Stimulated activated CD4-positive, alpha-beta T cell treated with anti-CD3 and anti-CD28 coated beads, Interleukin-15, amount 100 ng/mL, for 1 hour (primary cell): ENCODE results near the gene CELF4.

Experiments
- DNase-seq, 2 donors: peaks; one replicate each; pipeline ENCODE4 v3.0.0-alpha.2; 2020; ENCODE audit warnings: low read depth in 1 of 2, low spot score in 1 of 2

Gene CELF4

DNA sequence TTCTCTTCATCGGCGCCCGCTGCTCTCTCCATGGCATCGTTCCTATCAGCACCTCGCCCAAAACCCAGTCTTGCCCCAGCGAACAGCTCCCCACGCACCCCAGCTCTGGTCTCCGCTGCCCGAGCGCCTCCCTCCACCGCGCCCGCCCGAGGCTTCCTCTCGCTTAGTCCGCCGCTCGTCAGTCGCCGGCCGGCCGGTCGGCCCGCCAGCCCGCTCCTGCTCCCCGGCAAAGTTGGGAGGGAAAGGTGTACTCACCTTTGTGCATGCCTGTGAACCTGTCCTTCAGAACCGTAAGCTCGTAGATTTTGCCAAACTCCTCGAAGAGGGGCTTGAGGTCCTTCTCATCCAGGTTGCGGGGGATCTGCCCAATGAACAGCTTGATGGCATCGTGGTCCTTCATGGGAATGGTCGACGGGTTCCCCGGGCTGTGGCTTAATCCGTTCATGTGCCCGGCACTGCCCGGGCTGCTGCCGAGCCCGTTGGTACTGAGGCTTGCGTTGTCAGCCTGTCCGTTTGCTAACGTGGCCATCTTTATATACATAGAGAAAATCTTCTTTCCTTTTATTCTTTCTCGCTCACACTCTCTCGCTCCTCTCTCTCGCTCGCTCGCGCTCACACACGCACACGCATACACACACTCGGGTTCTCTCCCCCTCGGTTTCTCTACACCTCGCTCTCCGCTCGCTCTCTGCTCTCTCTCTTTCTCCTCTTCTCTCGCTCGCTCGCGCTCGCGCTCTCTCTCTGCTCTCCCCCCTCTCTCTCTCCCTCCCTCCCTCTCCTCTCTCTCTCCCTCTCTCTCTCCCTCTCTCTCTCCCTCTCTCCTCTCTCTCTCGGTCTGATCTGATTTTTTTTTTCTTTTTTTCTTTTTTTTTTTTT, at the start of gene CELF4:
Gene CELF4 (minus strand): TSS at position 698 of the 876 bp plus-strand sequence.
- no peak for DNase-seq

- DNase-seq = no peak
Measured at GRCh38 chr18:37613253-37613565, 47.6 kb upstream of the CELF4 start.

DNA sequence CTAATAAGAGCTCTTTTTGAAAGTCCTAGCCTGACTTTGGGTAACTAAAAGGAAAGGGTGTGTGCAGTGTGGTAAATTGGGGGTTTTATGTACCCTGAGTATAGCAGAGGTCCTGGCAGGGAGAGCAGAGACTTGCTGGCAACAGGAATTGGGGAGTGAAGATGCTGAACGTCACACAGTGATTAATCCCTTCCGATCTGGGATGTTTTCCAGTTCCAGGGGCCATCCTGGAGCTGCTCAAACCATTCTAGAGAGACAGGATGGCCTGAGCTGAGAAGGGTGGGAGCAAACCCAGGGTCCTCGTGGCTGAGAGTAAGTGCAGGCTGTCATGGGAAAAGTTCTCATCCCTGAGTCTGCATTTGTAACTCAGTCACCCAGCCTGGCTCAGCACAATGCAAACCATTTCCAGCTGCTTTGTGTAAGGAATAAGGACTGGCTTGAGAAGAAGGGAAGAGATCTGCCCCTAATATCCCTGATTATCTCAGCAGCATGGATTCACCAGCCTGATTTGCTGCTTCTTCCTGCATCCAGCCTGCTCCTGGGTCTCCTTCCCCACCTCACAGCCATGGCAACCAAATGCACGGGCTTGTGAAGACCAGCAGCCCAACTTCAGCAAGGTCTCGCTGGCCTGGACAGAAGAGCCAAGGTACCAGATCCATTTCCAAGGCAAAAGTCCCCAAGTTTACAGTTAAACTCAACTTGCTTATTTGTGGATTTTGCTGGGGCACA, 47.1 kb upstream of the CELF4 start:
- no peak for DNase-seq

DNA sequence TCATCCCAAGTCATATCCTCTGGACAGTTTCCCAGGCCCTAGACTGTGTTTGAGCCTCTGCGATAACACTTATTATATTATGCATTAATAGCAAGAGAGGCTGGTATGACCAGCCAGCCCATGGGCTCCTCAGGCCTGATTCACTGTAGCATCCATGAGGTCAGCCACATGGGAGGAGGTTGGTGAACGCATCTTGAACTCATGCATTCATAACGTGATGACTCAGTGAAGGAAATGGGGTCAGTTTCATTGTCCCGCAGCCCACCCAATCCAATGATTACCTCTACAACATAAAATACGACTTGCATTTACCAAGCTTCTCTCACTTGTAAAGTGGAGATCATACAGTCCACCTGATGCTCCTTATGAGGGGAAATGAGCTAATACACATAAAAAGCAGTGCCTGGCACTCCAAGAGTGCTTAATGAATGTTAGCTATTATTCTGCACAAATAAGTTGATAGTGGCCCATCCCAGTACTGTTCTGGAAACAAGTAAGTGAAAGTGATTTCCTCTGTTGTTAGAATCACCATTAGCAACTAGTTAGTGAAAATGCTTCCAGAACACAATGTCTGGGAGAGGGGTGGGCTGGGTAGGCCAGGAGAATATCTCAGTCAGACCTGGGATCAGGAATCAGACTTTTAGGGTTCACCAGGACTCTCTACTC, 46.1 kb upstream of the CELF4 start:
- DNase-seq = no peak

GRCh38 chr18:37608876-37609275, 43.3 kb upstream of the CELF4 start:
- no peak for DNase-seq

DNA sequence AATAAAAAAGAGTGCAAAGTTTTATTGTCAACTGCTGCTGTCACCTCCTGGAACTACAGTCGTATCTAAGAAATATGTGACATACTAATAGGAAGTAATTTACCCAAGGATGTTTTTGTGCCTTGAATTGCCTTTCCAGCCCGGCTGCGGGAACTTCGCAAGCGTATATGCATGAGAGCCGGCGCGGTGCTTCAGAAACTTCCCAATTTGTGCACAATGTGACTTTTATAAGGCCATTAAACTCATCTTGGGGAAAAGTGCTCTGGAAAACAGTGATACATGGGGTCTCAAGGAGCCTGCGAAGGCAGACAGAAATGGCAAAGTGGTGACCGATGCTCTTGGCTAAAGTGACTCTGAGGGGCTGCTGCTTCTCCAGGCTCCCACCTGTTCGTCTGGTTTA, 41.7 kb upstream of the CELF4 start:
- DNase-seq = no peak

DNA sequence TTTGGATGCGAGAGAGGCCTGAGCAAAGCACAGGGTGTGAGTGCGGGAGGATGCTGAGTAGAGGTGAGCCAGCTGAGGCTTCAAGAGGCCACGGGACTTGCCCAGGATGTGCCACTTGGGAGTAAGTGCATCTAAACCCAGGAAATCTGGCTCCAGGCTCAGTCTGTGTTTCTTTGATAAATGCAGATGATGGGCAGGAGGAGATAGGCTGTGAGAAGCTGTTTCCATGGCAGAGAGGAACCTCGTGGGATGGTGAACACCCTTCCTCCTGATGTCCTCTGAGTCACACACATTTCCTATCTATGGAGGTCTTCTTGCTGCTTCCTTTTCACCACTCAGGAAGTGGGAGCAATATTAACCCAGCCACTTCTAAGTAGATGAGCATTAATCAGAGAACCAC, 38.4 kb upstream of the CELF4 start:
- no peak for DNase-seq

- no peak for DNase-seq
Measured at GRCh38 chr18:37598966-37599896, 33.6 kb upstream of the CELF4 start.

GRCh38 chr18:37598396-37598795, 32.8 kb upstream of the CELF4 start:
- DNase-seq = no peak

- DNase-seq = no peak
Measured at GRCh38 chr18:37590346-37590745, 24.7 kb upstream of the CELF4 start.

DNA sequence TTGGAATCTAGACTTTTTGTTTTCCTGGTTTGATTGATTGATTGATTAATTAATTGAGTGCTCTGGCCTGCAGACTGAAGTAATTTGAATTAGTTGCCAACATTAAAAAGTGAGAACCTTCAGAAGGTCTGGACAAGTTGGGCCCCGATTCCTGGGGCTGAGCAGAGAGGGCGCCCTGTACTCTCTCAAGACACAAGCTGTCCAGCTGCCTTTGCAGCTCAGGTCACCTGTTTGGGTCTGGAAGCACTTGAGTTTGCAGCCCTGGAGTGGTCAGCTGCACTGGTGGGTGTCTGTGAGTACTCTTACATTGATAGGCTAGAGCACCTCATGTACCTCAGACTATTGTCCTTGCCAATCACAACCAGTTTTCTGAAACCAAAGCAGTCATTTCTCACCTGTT, 22.7 kb upstream of the CELF4 start:
- DNase-seq = no peak

DNA sequence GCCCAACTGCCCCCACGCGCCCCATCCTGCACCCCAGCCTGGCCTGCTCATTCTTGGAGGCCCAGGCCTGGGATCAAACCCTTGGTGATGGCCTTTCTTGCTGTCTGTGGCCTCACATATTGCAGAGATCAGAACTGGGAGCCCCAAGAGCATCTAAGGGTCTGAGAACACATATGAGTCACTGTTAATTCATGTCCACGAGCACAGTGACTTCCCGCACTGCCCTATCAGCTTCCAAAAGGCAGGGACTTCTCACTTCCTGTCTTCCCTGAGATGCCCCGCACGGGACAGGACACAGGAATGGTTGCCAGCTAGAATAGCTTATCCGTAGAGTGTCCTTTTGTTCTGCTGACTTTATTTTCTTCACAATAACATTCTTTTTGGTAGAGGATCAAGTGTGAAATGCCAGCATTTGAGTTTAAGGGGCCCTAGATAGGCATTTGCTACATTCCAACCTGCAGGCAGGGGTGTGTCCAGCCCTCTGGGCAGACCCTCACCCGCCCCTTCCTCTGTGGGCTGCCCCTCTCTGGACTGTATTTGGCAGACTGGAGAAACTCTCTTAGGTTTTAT, 21.1 kb upstream of the CELF4 start:
- DNase-seq = no peak

GRCh38 chr18:37584952-37585695, 19.5 kb upstream of the CELF4 start:
- DNase-seq = no peak

DNA sequence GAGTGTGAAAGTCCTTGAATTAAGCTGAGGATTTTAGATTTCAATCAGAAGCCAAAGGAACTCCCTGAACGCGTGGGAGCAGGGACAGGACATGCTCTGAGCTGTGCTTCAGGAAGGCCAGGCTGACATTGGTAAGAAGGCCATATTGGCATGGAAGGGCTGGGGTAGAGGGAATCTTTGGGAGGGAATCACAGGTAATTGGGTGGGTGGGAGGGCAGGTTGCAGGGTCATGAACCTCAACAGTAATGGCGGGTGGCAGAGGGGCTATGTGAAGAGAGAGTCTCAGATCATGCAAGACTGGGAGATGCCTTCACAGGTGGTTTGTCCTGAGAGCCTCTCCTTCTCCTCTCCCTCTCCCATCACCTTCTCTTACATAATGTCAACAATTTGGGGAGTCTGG, 18.6 kb upstream of the CELF4 start:
- no peak for DNase-seq

DNA sequence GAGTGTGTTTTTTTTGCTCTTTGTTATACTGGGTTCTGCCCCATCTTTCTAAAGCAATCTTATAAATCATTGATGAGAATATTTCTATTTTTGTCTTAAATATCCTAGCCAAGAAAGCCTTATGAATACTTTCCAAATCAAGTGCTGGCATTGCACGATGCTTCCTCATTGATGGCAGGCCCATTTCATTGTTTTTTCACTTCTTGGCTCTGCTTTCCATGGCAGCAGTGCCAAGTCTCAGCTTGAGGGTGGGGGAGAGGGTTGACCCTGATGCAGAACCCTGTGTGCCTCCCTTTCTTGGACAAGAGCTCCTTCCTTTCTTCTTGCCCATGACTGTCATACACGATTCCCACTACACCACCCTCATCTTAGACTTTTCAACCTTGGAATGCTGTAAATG, 16.7 kb upstream of the CELF4 start:
- no peak for DNase-seq

- no peak for DNase-seq
Measured at GRCh38 chr18:37578886-37579513, 13.4 kb upstream of the CELF4 start.

- DNase-seq = no peak
Measured at GRCh38 chr18:37578182-37578678, 12.6 kb upstream of the CELF4 start.

- DNase-seq = no peak
Measured at GRCh38 chr18:37577051-37577611, 11.5 kb upstream of the CELF4 start.

DNA sequence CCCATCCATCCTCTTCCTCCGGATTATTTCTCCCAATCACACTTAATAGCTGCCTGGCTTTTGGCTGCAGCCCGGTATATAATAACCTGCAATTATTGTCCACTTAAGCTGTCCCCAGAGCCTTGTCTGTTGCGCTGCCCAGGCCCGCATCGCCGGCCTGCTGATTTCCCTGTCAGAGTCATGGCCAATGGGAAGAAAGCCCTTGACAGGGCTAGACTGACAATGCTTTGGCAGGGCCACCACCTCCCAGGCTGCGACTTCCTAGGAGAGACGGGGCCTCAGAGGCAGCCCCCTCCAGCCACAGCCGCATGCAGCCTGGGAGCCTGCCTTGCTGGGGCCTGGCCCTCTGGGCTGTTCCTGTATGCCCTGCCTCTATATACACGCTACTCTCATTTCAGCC, 10.0 kb upstream of the CELF4 start:
- DNase-seq = no peak
